ENCODE results near the gene NOB1.

Gene NOB1

GRCh38 chr16:69721441-69721957, 33.2 kb downstream of the NOB1 start:
- DNase-seq (ENCODE audit: low read depth in 2 of 2): no peak

- DNase-seq (ENCODE audit: low read depth in 2 of 2): no peak
Measured at GRCh38 chr16:69720822-69721430, 33.8 kb downstream of the NOB1 start.

GRCh38 chr16:69718111-69718764, 36.5 kb downstream of the NOB1 start:
- DNase-seq (ENCODE audit: low read depth in 2 of 2): no peak

- DNase-seq (ENCODE audit: low read depth in 2 of 2): no peak
Measured at GRCh38 chr16:69717066-69717465, 37.7 kb downstream of the NOB1 start.

- no peak for DNase-seq (ENCODE audit: low read depth in 2 of 2)
Measured at GRCh38 chr16:69712914-69713581, 41.7 kb downstream of the NOB1 start.

- no peak for DNase-seq (ENCODE audit: low read depth in 2 of 2)
Measured at GRCh38 chr16:69712277-69712676, 42.4 kb downstream of the NOB1 start.

- no peak for DNase-seq (ENCODE audit: low read depth in 2 of 2)
Measured at GRCh38 chr16:69711115-69711740, 43.5 kb downstream of the NOB1 start.

- no peak for DNase-seq (ENCODE audit: low read depth in 2 of 2)
Measured at GRCh38 chr16:69709456-69710084, 45.2 kb downstream of the NOB1 start.

- DNase-seq (ENCODE audit: low read depth in 2 of 2): no peak
Measured at GRCh38 chr16:69707920-69708683, 46.6 kb downstream of the NOB1 start.

- DNase-seq (ENCODE audit: low read depth in 2 of 2): no peak
Measured at GRCh38 chr16:69706975-69707340, 47.8 kb downstream of the NOB1 start.

- no peak for DNase-seq (ENCODE audit: low read depth in 2 of 2)
Measured at GRCh38 chr16:69706256-69706974, 48.3 kb downstream of the NOB1 start.

GRCh38 chr16:69703638-69704037, 51.1 kb downstream of the NOB1 start:
- DNase-seq (ENCODE audit: low read depth in 2 of 2): no peak

- DNase-seq (ENCODE audit: low read depth in 2 of 2): no peak
Measured at GRCh38 chr16:69701866-69702265, 52.9 kb downstream of the NOB1 start.

GRCh38 chr16:69701452-69701851, 53.3 kb downstream of the NOB1 start:
- DNase-seq (ENCODE audit: low read depth in 2 of 2): no peak

- DNase-seq (ENCODE audit: low read depth in 2 of 2): no peak
Measured at GRCh38 chr16:69699915-69700314, 54.8 kb downstream of the NOB1 start.

GRCh38 chr16:69698404-69698803, 56.3 kb downstream of the NOB1 start:
- DNase-seq (ENCODE audit: low read depth in 2 of 2): no peak

- no peak for DNase-seq (ENCODE audit: low read depth in 2 of 2)
Measured at GRCh38 chr16:69693916-69694315, 60.8 kb downstream of the NOB1 start.

GRCh38 chr16:69691980-69692911, 62.5 kb downstream of the NOB1 start:
- DNase-seq (ENCODE audit: low read depth in 2 of 2): no peak
